Superior temporal gyrus (tissue), 1 donor: ENCODE data around the gene MYO10.
"Not testable (repeated sequence)": the region's sequence is repeated elsewhere in the genome, so short reads cannot be mapped to it uniquely, and the experiment has no call there.

Source experiments
- DNase-seq: peaks from one replicate; pipeline ENCODE4 v3.0.0-alpha.2; 2016; ENCODE audit errors: extremely low spot score

Gene MYO10

DNA sequence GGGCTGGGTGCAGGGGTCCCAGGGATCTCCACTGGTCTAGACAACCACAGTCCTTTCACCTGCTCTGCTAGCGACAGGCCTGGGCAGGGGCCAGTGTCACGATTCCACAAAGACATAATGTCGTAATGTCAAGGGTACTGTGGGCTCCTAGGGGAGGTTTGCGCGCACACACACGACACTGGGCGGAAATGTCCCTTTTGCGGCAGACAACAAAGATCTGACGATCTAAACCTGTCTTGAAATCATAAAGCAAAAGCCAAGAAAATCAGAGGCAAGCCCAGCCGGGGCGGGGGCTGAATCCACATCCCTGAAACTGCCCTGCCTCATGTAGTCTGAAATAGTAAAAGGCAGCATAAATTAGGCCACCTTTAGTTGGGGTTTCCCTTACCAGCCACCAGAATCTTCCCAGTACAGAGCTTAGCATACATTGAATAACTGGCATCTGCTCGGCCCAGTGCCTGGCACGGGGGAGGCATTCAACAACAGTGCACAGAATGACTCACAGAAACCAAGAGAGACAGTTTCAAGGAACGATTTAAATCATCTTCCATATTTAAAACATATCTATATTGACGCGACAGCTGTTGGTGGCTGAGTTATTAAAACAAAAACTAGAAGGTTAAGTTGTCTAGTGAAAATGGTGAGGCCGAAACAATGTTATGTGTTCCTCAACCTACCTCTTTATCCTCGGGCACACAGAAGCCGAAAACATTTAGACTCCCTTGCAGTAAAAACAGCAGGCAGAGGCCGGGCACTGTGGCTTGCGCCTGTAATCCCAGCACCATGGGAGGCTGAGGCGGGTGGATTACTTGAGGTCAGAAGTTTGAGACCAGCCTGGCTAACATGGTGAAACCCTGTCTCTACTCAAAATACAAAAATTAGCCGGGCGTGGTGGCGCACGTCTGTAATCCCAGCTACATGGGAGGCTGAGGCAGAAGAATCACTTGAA is 151.0 kb downstream of the MYO10 start:
- peak; percentile 67 for DNase-seq

GRCh38 chr5:16784088-16784487 is 152.0 kb downstream of the MYO10 start:
- no peak for DNase-seq

DNA sequence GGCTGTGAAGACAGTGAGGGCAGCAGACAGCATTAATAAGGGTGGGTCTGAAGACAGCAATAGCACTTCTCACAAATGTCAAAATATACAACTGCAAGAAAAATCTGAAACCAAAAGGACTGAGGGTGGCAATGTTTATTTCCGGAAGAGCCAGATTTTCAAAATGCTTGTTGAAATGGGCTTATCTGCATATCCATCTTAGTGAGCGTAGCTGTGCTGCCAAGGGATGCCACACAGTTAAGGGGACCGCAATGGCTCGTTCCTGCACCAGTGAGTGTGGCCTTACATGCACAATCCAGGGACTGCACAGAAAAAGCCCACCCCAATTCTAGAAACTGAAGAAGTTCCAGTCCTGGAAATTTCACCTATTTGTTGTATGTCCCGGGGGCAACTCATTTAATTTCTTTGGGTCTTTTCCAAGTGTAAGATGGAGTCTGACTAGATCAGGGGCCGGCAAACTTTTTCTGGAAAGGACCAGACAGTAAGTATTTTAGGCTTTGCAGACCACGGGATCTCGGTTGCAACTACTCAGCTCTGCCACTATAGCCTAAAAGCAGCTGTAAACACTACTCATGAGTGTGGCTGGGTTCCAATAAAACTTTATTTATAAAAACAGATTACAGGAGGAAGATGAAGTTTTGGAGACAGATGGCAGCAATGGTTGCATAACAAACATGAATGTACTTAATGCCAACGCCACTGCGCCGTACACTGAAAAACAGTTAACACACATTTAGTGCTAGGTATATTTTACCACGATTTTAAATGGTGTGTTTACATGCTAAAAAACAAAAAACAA is 154.1 kb downstream of the MYO10 start:
- DNase-seq, result no peak

GRCh38 chr5:16780325-16780724 is 155.8 kb downstream of the MYO10 start:
- DNase-seq, result no peak

GRCh38 chr5:16777432-16777831 is 158.7 kb downstream of the MYO10 start:
- DNase-seq, result no peak

DNA sequence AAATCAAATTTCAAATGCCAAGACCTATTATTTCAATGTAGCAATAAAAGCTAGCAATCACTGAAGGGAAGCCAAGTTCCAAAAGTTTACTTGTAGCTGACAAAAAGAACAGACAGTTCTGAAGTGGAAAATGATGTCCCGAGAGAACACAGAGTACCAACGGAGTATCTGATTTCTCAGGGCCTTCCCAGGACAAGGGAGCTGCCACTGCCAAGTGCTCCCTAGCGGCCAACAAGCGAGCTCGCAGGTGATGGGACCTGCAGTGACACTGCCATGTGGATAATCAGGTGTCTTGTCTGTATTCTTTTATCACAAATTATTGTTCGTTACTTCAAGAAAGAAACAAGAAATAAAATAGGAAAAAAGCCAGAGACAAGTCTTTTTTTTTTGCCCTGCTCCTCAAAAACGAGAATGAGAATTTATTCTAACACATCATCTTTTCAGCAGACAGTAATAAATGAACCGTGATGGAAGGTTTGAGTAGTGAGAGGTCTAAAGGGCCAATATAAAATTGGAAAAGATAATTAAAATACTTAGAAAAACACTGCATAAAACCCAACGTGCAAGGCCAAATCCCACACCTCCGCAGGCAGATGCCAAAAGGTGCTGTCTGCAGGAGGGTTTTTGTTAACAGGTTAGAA is 159.4 kb downstream of the MYO10 start:
- peak; percentile 54 for DNase-seq

DNA sequence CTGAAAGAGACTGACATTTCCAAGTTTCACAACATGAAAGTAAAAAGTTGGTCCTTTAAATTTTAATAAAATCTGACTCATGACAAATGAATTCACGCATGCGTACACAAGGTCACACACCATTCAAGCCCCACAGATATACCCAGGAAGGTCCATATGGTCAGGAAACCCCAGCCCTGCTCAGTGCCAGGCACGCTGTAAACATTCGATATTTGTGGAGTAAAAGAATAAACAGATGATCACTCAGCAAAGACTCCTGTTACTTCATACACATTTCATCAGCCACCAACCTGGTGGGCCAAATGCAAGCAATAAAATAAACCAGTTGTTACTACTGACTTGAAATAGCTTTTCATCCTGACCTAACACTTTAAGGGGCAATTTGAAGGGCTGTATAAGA is 161.3 kb downstream of the MYO10 start:
- DNase-seq, result no peak

GRCh38 chr5:16773991-16774390 is 162.1 kb downstream of the MYO10 start:
- DNase-seq, result no peak

- no peak for DNase-seq
Observed at GRCh38 chr5:16772556-16772955, 163.5 kb downstream of the MYO10 start.

DNA sequence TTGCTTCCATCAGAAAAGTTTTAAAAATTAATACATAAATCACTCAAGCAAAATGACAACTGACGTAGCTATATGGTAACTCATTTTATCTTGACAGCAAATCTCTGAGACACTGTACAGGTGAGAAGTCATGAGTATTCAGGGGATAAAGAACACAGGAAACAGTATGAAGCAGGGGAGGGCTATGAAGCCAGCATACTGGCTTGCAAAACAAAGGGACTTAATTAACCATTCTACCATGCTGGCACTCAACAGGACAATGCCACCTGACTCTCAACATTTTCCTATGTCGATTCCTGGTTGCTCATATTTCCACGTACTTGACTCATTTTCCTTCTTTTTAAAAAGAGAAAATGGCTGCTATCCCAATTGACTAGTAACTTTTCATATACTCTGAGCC is 167.9 kb downstream of the MYO10 start:
- no peak for DNase-seq

DNA sequence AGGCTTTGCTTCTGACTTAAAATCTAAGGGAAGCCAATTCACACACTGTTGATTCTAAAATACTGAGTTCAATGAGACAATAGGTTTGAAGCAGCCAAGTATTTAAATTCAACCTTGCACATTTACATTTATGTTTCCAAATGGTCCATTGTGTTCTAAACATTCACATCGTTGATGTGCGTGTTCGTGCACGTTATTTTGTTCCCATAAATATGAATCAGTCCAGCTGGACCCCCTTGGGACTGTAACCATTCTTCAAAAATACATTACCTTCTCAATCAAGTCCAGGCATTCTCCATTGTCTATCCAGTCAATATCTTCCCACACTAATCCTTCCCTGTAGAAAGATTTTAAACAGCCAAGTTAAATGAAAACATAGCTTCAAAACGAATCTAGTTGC is 172.9 kb downstream of the MYO10 start:
- no peak for DNase-seq

- no peak for DNase-seq
Observed at GRCh38 chr5:16759147-16759773, 176.8 kb downstream of the MYO10 start.

- no peak for DNase-seq
Observed at GRCh38 chr5:16757989-16758501, 178.0 kb downstream of the MYO10 start.

DNA sequence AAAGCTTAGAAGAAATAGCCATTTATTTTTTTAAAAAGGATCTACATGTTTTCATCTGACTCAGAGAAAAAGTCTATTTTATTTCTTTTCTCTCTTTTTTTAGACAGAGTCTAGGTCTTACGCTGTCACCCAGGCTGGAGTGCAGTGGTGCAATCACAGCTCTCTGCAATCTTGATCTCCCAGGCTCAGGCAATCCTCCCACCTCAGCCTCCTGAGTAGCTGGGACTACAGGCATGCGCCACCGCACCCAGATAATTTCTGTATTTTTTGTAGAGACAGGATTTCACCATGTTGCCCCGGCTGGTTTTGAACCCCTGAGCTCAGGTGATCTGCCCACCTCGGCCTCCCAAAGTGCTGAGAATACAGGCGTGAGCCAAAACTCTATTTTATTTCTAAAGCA is 178.5 kb downstream of the MYO10 start:
- not testable (repeated sequence) for DNase-seq

GRCh38 chr5:16757146-16757545 is 178.9 kb downstream of the MYO10 start:
- no peak for DNase-seq

GRCh38 chr5:16756692-16757091 is 179.4 kb downstream of the MYO10 start:
- DNase-seq, result no peak

GRCh38 chr5:16755641-16756040 is 180.4 kb downstream of the MYO10 start:
- no peak for DNase-seq

DNA sequence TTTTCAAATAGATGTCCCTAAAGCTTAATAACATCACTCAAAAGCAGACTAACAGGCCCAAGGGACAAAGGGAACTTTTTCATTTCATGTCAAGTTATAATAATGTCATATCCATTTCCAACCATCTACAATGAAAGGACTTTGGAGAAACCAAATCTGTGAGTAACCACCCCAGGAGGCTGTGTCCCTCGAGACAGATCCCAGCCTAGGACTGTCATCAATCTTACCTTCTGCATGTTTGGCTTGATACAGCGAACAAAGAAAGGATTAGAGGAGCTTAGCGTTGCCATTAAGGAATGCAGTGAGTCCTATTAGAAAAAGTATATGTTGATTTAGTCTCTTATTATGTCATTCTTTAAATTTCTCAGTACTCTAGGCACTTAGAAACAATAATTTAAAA is 181.5 kb downstream of the MYO10 start:
- no peak for DNase-seq

DNA sequence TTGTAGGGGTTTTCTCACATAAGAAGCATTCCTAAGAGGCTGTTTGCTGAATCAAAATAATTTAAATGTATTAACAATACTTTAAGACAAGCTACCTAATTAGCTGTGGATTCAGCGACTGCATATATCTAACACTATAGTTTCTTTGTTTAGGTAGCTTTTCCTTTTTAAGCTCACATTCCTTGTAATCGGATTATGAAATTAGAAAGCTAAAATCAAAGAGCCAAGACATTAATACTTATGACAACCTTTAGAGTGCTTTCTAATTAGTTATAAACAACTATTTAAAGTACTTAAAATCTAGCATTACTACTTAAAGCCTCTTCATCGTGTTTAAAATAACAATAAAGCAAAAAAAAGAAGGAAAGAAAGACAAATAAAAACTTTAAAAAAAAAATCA is 182.0 kb downstream of the MYO10 start:
- DNase-seq, result no peak

- no peak for DNase-seq
Observed at GRCh38 chr5:16750445-16750844, 185.6 kb downstream of the MYO10 start.

DNA sequence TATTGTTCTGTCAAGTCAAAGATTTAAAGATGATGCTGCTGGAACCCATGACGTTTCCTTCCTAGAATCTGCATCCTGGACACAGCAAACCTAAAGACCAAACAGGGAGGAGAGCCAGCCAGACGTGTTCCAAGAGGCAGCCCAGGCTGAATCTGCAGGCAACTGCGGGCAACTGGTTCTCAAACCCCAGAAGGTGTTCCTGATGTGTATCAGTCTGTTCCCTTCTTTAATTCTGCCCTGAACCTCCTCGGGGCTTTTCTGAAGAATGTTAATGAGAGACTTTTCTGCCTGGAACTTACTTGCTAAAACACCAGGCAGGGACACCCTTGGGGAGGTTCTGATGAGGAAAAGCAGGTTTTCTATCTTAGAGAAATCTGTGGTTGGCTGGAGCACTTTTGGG is 186.5 kb downstream of the MYO10 start:
- DNase-seq, result no peak
